ENCODE results near the gene DPH1. TPM values are rescaled to one million over a fixed set of nuclear protein-coding genes. Genes with fewer than 3 reads are reported as not detected.

DPH1 gene
- total RNA-seq, 1 donor from 2014 or later: 14.1 TPM

- Histone ChIP-seq H3K27ac (ENCODE audit: low read depth, low read length) (no peak overlapping the region), H3K4me3 (ENCODE audit: low read length in 3 of 3) (peak overlapping the region in 1 of 3 donors; percentile 65), H3K9ac (ENCODE audit: low read depth in 1 of 3, low read length in 3 of 3) (peak overlapping the region in 2 of 3 donors; percentile 48 to 66), H3K9me3 (ENCODE audit: control insufficient read depth in 3 of 3, low read length in 3 of 3) (no peaks in the 10 kb centered on the region), H3K27me3 (ENCODE audit: control insufficient read depth in 3 of 3, insufficient read depth in 3 of 3, low read length in 3 of 3) (peaks cover 0 to 24% (median 9%) of the 10 kb centered on the region in 3 donors), H3K4me1 (ENCODE audit: control insufficient read depth in 3 of 3, insufficient read depth in 3 of 3, low read length in 3 of 3) (peaks cover 11 to 17% (median 17%) of the 10 kb centered on the region in 3 donors), H3K36me3 (ENCODE audit: control insufficient read depth in 3 of 3, insufficient read depth in 3 of 3, low read length in 3 of 3) (peaks cover 0 to 4% (median 3%) of the 10 kb centered on the region in 3 donors)
These were observed 18.9 kb downstream of the DPH1 start for GRCh38 chr17:2048805-2049204.

GRCh38 chr17:2049333-2050299, 19.7 kb downstream of the DPH1 start:
- Histone ChIP-seq H3K9me3 (ENCODE audit: control insufficient read depth in 3 of 3, low read length in 3 of 3) (no peaks in the 10 kb centered on the region), H3K4me3 (ENCODE audit: low read length in 3 of 3) (peak overlapping the region; percentile 65 to 85 (median 76)), H3K27ac (ENCODE audit: low read depth, low read length) (peak overlapping the region; percentile 51), H3K27me3 (ENCODE audit: control insufficient read depth in 3 of 3, insufficient read depth in 3 of 3, low read length in 3 of 3) (peaks cover 0 to 32% (median 11%) of the 10 kb centered on the region in 3 donors), H3K9ac (ENCODE audit: low read depth in 1 of 3, low read length in 3 of 3) (peak overlapping the region; percentile 12 to 66 (median 48)), H3K4me1 (ENCODE audit: control insufficient read depth in 3 of 3, insufficient read depth in 3 of 3, low read length in 3 of 3) (peaks cover 18 to 23% (median 20%) of the 10 kb centered on the region in 3 donors), H3K36me3 (ENCODE audit: control insufficient read depth in 3 of 3, insufficient read depth in 3 of 3, low read length in 3 of 3) (no peaks in the 10 kb centered on the region)

GRCh38 chr17:2050300-2051060, 20.5 kb downstream of the DPH1 start:
- H3K9ac ChIP-seq (ENCODE audit: low read depth in 1 of 3, low read length in 3 of 3): no peak overlapping the region
- H3K27me3 ChIP-seq (ENCODE audit: control insufficient read depth in 3 of 3, insufficient read depth in 3 of 3, low read length in 3 of 3): peaks cover 0 to 33% (median 11%) of the 10 kb centered on the region in 3 donors
- H3K4me1 ChIP-seq (ENCODE audit: control insufficient read depth in 3 of 3, insufficient read depth in 3 of 3, low read length in 3 of 3): peaks cover 19 to 24% (median 19%) of the 10 kb centered on the region in 3 donors
- H3K9me3 ChIP-seq (ENCODE audit: control insufficient read depth in 3 of 3, low read length in 3 of 3): no peaks in the 10 kb centered on the region
- no peaks in the 10 kb centered on the region for H3K36me3 ChIP-seq (ENCODE audit: control insufficient read depth in 3 of 3, insufficient read depth in 3 of 3, low read length in 3 of 3)
- peak overlapping the region in 2 of 3 donors; percentile 54 to 56 for H3K4me3 ChIP-seq (ENCODE audit: low read length in 3 of 3)
- H3K27ac ChIP-seq (ENCODE audit: low read depth, low read length): no peak overlapping the region

GRCh38 chr17:2051061-2051932, 21.3 kb downstream of the DPH1 start:
- Histone ChIP-seq H3K27me3 (ENCODE audit: control insufficient read depth in 3 of 3, insufficient read depth in 3 of 3, low read length in 3 of 3) (peaks cover 0 to 33% (median 11%) of the 10 kb centered on the region in 3 donors), H3K9ac (ENCODE audit: low read depth in 1 of 3, low read length in 3 of 3) (no peak overlapping the region), H3K4me1 (ENCODE audit: control insufficient read depth in 3 of 3, insufficient read depth in 3 of 3, low read length in 3 of 3) (peaks cover 19 to 24% (median 19%) of the 10 kb centered on the region in 3 donors), H3K4me3 (ENCODE audit: low read length in 3 of 3) (no peak overlapping the region), H3K27ac (ENCODE audit: low read depth, low read length) (no peak overlapping the region), H3K9me3 (ENCODE audit: control insufficient read depth in 3 of 3, low read length in 3 of 3) (no peaks in the 10 kb centered on the region), H3K36me3 (ENCODE audit: control insufficient read depth in 3 of 3, insufficient read depth in 3 of 3, low read length in 3 of 3) (no peaks in the 10 kb centered on the region)

- H3K27ac ChIP-seq (ENCODE audit: low read depth, low read length): no peak overlapping the region
- H3K27me3 ChIP-seq (ENCODE audit: control insufficient read depth in 3 of 3, insufficient read depth in 3 of 3, low read length in 3 of 3): peaks cover 0 to 33% (median 11%) of the 10 kb centered on the region in 3 donors
- H3K36me3 ChIP-seq (ENCODE audit: control insufficient read depth in 3 of 3, insufficient read depth in 3 of 3, low read length in 3 of 3): no peaks in the 10 kb centered on the region
- no peak overlapping the region for H3K4me3 ChIP-seq (ENCODE audit: low read length in 3 of 3)
- H3K4me1 ChIP-seq (ENCODE audit: control insufficient read depth in 3 of 3, insufficient read depth in 3 of 3, low read length in 3 of 3): peaks cover 19 to 24% (median 23%) of the 10 kb centered on the region in 3 donors
- H3K9me3 ChIP-seq (ENCODE audit: control insufficient read depth in 3 of 3, low read length in 3 of 3): no peaks in the 10 kb centered on the region
- H3K9ac ChIP-seq (ENCODE audit: low read depth in 1 of 3, low read length in 3 of 3): no peak overlapping the region
These were observed 22.1 kb downstream of the DPH1 start for GRCh38 chr17:2051933-2052559.

- Histone ChIP-seq H3K27me3 (ENCODE audit: control insufficient read depth in 3 of 3, insufficient read depth in 3 of 3, low read length in 3 of 3) (peaks cover 0 to 32% (median 11%) of the 10 kb centered on the region in 3 donors), H3K9ac (ENCODE audit: low read depth in 1 of 3, low read length in 3 of 3) (peak overlapping the region in 1 of 3 donors; percentile 60), H3K4me3 (ENCODE audit: low read length in 3 of 3) (peak overlapping the region; percentile 46 to 56 (median 54)), H3K4me1 (ENCODE audit: control insufficient read depth in 3 of 3, insufficient read depth in 3 of 3, low read length in 3 of 3) (peaks cover 21 to 25% (median 22%) of the 10 kb centered on the region in 3 donors), H3K9me3 (ENCODE audit: control insufficient read depth in 3 of 3, low read length in 3 of 3) (no peaks in the 10 kb centered on the region), H3K27ac (ENCODE audit: low read depth, low read length) (peak overlapping the region; percentile 81), H3K36me3 (ENCODE audit: control insufficient read depth in 3 of 3, insufficient read depth in 3 of 3, low read length in 3 of 3) (peaks cover 0 to 4% (median 3%) of the 10 kb centered on the region in 3 donors)
These were observed 23.7 kb downstream of the DPH1 start for GRCh38 chr17:2053380-2054261.

- peak overlapping the region; percentile 46 to 56 (median 54) for H3K4me3 ChIP-seq (ENCODE audit: low read length in 3 of 3)
- peak overlapping the region; percentile 81 for H3K27ac ChIP-seq (ENCODE audit: low read depth, low read length)
- no peaks in the 10 kb centered on the region for H3K9me3 ChIP-seq (ENCODE audit: control insufficient read depth in 3 of 3, low read length in 3 of 3)
- H3K9ac ChIP-seq (ENCODE audit: low read depth in 1 of 3, low read length in 3 of 3): peak overlapping the region in 2 of 3 donors; percentile 60 to 62
- peaks cover 0 to 28% (median 11%) of the 10 kb centered on the region in 3 donors for H3K27me3 ChIP-seq (ENCODE audit: control insufficient read depth in 3 of 3, insufficient read depth in 3 of 3, low read length in 3 of 3)
- peaks cover 16 to 22% (median 17%) of the 10 kb centered on the region in 3 donors for H3K4me1 ChIP-seq (ENCODE audit: control insufficient read depth in 3 of 3, insufficient read depth in 3 of 3, low read length in 3 of 3)
- peaks cover 0 to 4% (median 3%) of the 10 kb centered on the region in 3 donors for H3K36me3 ChIP-seq (ENCODE audit: control insufficient read depth in 3 of 3, insufficient read depth in 3 of 3, low read length in 3 of 3)
These were observed 24.2 kb downstream of the DPH1 start for GRCh38 chr17:2054262-2054511.

GRCh38 chr17:2054512-2055291, 24.7 kb downstream of the DPH1 start, which contains the start of gene HIC1:
TSS of gene HIC1 (plus strand) at chr17:2055103. CDS start at chr17:2056691, 1,588 bp downstream.
- H3K4me1 ChIP-seq (ENCODE audit: control insufficient read depth in 3 of 3, insufficient read depth in 3 of 3, low read length in 3 of 3): peaks cover 14 to 20% (median 18%) of the 10 kb centered on the region in 3 donors
- peaks cover 0 to 4% (median 3%) of the 10 kb centered on the region in 3 donors for H3K36me3 ChIP-seq (ENCODE audit: control insufficient read depth in 3 of 3, insufficient read depth in 3 of 3, low read length in 3 of 3)
- peak within 1 kb of the TSS; percentile 56 to 68 (median 67) for H3K4me3 ChIP-seq (ENCODE audit: low read length in 3 of 3)
- peak within 1 kb of the TSS; percentile 81 for H3K27ac ChIP-seq (ENCODE audit: low read depth, low read length)
- H3K9ac ChIP-seq (ENCODE audit: low read depth in 1 of 3, low read length in 3 of 3): peak within 1 kb of the TSS in 2 of 3 donors; percentile 62 to 79
- H3K27me3 ChIP-seq (ENCODE audit: control insufficient read depth in 3 of 3, insufficient read depth in 3 of 3, low read length in 3 of 3): peaks cover 0 to 23% (median 11%) of the 10 kb centered on the region in 3 donors
- H3K9me3 ChIP-seq (ENCODE audit: control insufficient read depth in 3 of 3, low read length in 3 of 3): no peaks in the 10 kb centered on the region

Measured in skeletal muscle tissue (tissue), 4 donors.